BE2C (cell line): ENCODE data around the gene AZIN2.

Source experiments
- DNase-seq: peaks from one replicate; pipeline ENCODE4 v3.0.0-alpha.2; 2020
- H3K27me3 ChIP-seq: fragments of 250-450 bp; sonication (Bioruptor Pico); 2 replicates; pipeline ENCODE4 v1.5.1; 2020; ENCODE audit warnings: mild to moderate bottlenecking
- H3K36me3 ChIP-seq: fragments of 250-450 bp; sonication (Bioruptor Pico); 2 replicates; pipeline ENCODE4 v1.5.1; 2020; ENCODE audit warnings: mild to moderate bottlenecking
- H3K4me1 ChIP-seq: fragments of 250-450 bp; sonication (Bioruptor Pico); 2 replicates; pipeline ENCODE4 v1.5.1; 2020
- H3K4me3 ChIP-seq: 2 replicates; pipeline ENCODE4 v1.5.1; 2011; ENCODE audit warnings: low read depth, low read length
- H3K9me3 ChIP-seq: fragments of 250-450 bp; sonication (Bioruptor Pico); 2 replicates; pipeline ENCODE4 v1.5.1; 2020
- CTCF ChIP-seq: IDR thresholded peaks from 2 replicates; pipeline ENCODE4 v1.5.1; 2012; ENCODE audit warnings: mild to moderate bottlenecking, low read depth, low read length

Gene AZIN2

DNA sequence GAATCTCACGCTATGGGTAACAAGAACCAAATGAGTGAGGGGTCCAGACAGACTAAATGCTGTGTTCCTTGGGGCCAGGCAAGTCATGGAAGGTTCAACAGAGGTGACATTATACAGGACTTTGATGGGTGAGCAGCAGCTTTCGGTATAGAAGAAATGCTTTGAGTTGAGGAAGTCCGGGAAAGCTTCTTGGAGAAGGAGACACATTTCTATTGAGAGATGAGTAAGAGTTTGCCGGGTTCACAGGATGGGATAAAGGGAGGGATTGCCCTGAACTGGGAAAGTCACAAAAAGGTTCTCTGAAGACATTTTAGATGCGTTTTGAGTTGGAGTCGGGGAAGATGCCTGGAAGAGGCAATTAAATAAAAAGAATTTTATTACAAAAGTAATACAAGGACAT is 580 bp upstream of the AZIN2 start:
- no peak for DNase-seq

GRCh38 chr1:33081554-33082305 is 777 bp downstream of the AZIN2 start:
- no peaks in the 10 kb centered on the region for H3K9me3 ChIP-seq
- TF ChIP-seq CTCF, result no peak
- H3K36me3 ChIP-seq, result no peaks in the 10 kb centered on the region
- H3K27me3 ChIP-seq, result peaks cover 13% of the 10 kb centered on the region
- peak overlapping the region; percentile 63 for H3K4me3 ChIP-seq
- no peak for DNase-seq
- no peaks in the 10 kb centered on the region for H3K4me1 ChIP-seq

More for the DNA sequence above, 580 bp upstream of the AZIN2 start:
- H3K9me3 ChIP-seq, result no peaks in the 10 kb centered on the region
- H3K4me3 ChIP-seq, result peak overlapping the region; percentile 63
- no peak for TF ChIP-seq CTCF
- H3K27me3 ChIP-seq, result peaks cover 13% of the 10 kb centered on the region
- no peaks in the 10 kb centered on the region for H3K4me1 ChIP-seq
- H3K36me3 ChIP-seq, result no peaks in the 10 kb centered on the region

- no peak for TF ChIP-seq CTCF
- no peaks in the 10 kb centered on the region for H3K36me3 ChIP-seq
- no peaks in the 10 kb centered on the region for H3K4me1 ChIP-seq
- H3K4me3 ChIP-seq, result no peak overlapping the region
- peaks cover 13% of the 10 kb centered on the region for H3K27me3 ChIP-seq
- DNase-seq, result no peak
- no peaks in the 10 kb centered on the region for H3K9me3 ChIP-seq
Measured at GRCh38 chr1:33082575-33083108, 1.7 kb downstream of the AZIN2 start.

DNA sequence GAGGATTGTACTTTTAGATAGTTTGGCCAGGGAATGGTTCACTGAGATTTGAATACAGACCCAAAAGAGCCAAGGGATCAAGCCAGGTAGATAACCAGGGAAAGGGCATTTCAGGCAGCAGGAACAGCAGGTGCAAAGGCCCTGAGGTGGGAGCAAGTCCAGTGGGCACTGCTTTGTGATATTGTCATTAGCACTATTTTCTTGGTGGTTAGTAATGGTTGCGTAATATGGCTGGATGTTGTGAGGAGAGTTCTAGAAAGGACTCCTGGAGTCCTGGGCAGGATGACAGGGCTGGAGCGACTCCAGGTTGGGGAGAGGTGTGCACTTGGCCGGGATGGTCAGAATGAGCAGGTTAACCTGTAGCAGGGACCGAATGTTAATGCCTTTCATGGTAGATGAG is 4.4 kb downstream of the AZIN2 start:
- Histone ChIP-seq H3K4me1 (no peaks in the 10 kb centered on the region), H3K4me3 (no peak overlapping the region), H3K27me3 (peaks cover 13% of the 10 kb centered on the region), H3K36me3 (no peaks in the 10 kb centered on the region), H3K9me3 (no peaks in the 10 kb centered on the region)
- no peak for TF ChIP-seq CTCF
- DNase-seq, result no peak

GRCh38 chr1:33086384-33086850 is 5.5 kb downstream of the AZIN2 start:
- H3K27me3 ChIP-seq, result peaks cover 10% of the 10 kb centered on the region

More at GRCh38 chr1:33086384-33086850, 5.5 kb downstream of the AZIN2 start:
- DNase-seq, result peak; percentile 69
- Histone ChIP-seq H3K9me3 (no peaks in the 10 kb centered on the region), H3K4me3 (no peak overlapping the region), H3K36me3 (no peaks in the 10 kb centered on the region), H3K4me1 (no peaks in the 10 kb centered on the region)
- peak; percentile 67 for TF ChIP-seq CTCF
